HT1080 (cell line): ENCODE results near the gene HAND1. TPM values are rescaled to one million over a fixed set of nuclear protein-coding genes. Genes with fewer than 3 reads are reported as not detected.

Source experiments
- DNase-seq: peaks from one replicate; pipeline ENCODE4 v3.0.0-alpha.2; 2015; ENCODE audit warnings: low read depth
- total RNA-seq: library from RNA; depleted of rRNA; stranded (reverse); fragments of >200 nt; shearing (Covaris generic); gene quantifications from 2 replicates; pipeline ENCODE4 v1.2.3, GENCODE V29; 2014

The HAND1 gene
- total RNA-seq, 1 experiment from 2014 or later = not detected

GRCh38 chr5:154461531-154461930, 16.5 kb downstream of the HAND1 start:
- no peak for DNase-seq

- DNase-seq = no peak
These were observed 17.9 kb downstream of the HAND1 start for GRCh38 chr5:154460172-154460571.

- DNase-seq = no peak
These were observed 19.0 kb downstream of the HAND1 start for GRCh38 chr5:154459015-154459414.

- DNase-seq = no peak
These were observed 21.5 kb downstream of the HAND1 start for GRCh38 chr5:154456540-154456939.

- DNase-seq = no peak
These were observed 22.4 kb downstream of the HAND1 start for GRCh38 chr5:154455585-154455984.

- no peak for DNase-seq
These were observed 26.1 kb downstream of the HAND1 start for GRCh38 chr5:154451957-154452356.

- DNase-seq = no peak
These were observed 28.2 kb downstream of the HAND1 start for GRCh38 chr5:154449786-154450185.

GRCh38 chr5:154447089-154447725, 30.8 kb downstream of the HAND1 start:
- no peak for DNase-seq

GRCh38 chr5:154446195-154447088, 31.6 kb downstream of the HAND1 start:
- DNase-seq = peak; percentile 57

GRCh38 chr5:154445422-154446194, 32.4 kb downstream of the HAND1 start, which contains the start of gene SAP30L:
Gene SAP30L, plus strand, starts transcription at chr5:154445997. Its CDS starts 608 bp downstream, at chr5:154446605.
- DNase-seq = peak; percentile 97

- peak; percentile 20 for DNase-seq
These were observed 33.2 kb downstream of the HAND1 start for GRCh38 chr5:154444556-154445421.

- DNase-seq = no peak
These were observed 35.2 kb downstream of the HAND1 start for GRCh38 chr5:154442801-154443200.

GRCh38 chr5:154440540-154440939, 37.5 kb downstream of the HAND1 start:
- DNase-seq = no peak

- DNase-seq = no peak
These were observed 40.6 kb downstream of the HAND1 start for GRCh38 chr5:154437281-154437965.

- DNase-seq = no peak
These were observed 42.8 kb downstream of the HAND1 start for GRCh38 chr5:154435226-154435625.

GRCh38 chr5:154430961-154431630, 46.9 kb downstream of the HAND1 start:
- no peak for DNase-seq

- DNase-seq = no peak
These were observed 47.6 kb downstream of the HAND1 start for GRCh38 chr5:154430466-154430865.

GRCh38 chr5:154429341-154429740, 48.7 kb downstream of the HAND1 start:
- DNase-seq = no peak

GRCh38 chr5:154428208-154428607, 49.8 kb downstream of the HAND1 start:
- no peak for DNase-seq
